NCI-H1417 (cell line): Measurements from ENCODE around the gene PTPN3.
"Not testable (repeated sequence)": the region's sequence is repeated elsewhere in the genome, so short reads cannot be mapped to it uniquely, and the experiment has no call there.

Experiments
- DNase-seq, 3 experiments: peaks; one replicate each; lab custom pipeline; 2025; lab: John Stamatoyannopoulos, UW

PTPN3 gene

DNA sequence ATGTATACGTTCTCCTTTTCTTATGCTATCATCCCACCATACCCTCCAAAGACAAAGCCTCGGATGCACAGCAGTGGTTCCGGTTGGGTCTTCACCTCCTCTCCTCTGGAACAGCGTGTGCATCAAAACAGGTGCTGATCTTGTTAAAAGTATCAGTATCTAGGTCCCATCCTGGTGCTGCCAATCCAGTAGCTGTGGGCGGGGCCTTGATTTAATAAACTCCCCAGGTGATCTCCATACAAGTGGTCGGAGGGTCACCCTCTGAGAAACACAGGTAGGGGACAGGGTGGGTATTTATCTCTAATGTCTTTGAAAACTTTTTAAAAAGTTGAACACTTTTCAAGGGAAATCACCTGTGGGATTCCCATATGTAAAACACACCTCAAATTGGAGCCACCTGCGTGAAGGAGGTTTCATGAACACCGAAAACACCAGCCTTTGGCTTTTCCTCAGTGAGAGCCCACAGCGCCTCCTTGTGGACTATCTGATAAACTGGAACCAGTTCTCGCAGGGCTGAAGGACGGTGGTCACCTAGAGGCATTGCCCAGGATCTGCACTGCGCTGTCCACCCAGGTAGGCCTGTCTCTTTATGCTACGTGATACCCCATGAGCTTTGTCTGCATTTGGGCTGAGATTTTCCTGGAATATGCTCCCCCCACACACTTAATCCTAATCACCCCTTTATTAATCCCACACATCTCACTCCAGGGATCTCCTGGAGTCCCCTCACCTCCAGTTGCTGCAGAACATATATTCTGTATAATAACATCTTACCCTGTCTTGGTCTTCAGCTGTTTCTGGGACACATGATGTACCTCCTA lies 96.7 kb downstream of the PTPN3 start:
- peak; percentile 53 to 78 (median 55) for DNase-seq

DNA sequence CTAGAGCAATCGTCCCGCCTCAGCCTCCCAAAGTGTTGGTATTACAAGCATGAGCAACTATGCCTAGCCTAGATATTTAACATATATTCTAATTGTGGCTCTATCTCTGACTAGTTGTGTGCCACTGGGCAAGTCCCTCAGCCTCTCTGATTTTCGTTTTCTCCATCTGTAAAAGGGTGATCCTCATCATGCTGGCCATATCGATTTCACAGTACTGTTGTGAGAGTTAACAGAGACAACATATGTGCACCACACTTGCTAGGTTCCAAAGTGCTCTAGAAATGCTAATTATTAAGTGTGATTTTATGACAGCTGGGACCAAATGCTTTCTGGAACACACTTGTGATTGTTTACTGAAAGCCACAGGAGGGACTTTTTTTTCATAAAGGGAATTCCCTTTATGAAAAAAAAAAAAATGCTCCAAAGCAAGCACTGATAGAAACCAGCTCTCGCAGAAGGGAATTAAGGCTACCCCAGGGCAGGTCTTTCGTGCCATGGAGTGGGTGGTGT lies 98.8 kb downstream of the PTPN3 start:
- peak in 2 of 3 experiments; percentile 16 to 74 for DNase-seq

DNA sequence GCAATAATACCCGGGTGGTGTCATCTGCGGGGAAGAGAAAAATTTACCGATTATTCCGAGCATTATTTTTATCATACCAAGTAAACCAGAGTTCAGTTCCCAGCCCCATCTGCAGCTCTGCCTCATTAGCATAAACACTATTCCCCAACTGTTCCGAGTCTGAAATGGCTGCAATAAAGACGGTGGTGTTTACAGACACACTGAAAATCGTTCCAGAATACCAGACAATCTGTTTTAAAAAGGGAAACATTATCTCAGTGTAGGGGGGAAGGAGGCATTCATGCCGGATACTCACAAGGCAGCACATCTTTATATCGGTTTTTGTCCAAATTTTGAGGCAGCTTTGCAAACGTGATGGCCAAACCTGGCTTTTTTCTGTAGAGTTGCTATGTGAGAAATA lies 106.9 kb downstream of the PTPN3 start:
- DNase-seq: no peak

DNA sequence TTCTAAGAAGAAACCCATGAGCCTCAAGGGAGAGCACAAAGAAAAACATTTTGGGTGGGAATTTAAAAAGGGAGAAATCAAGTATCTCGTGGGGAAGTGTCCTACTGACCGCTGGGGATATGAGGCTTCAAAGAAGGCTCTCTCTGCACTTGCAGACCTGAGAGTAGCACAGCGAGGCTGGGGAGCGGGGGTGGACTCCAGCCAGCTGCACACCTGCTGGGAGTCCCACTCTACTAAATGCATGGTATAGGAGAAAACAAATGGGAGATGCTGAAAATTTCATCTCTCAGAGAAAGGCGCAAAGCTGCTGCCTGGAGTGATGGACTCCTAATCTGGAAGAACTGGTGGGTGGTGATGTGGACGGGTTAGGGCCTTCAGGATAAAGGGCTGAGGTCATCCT lies 110.3 kb downstream of the PTPN3 start:
- DNase-seq: no peak

DNA sequence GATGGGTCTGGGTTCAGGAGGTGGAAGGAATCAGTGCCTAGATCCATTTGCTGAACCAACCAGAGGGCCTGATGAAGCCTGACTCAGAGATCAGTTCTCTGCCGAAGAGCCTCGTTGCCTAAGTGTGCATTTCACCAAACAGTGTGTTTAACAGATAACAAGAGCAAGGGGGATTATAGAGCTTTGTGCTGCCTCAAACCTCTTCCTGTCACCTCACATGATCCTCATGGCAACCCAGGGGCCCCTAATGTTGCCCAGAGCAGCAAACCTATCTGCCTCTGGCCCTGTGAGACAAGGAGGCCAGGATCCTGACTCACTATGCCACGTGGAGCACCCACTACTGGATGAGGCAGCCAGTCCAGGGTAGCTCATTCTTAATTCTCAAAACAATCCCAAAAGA lies 110.9 kb downstream of the PTPN3 start:
- no peak for DNase-seq

DNA sequence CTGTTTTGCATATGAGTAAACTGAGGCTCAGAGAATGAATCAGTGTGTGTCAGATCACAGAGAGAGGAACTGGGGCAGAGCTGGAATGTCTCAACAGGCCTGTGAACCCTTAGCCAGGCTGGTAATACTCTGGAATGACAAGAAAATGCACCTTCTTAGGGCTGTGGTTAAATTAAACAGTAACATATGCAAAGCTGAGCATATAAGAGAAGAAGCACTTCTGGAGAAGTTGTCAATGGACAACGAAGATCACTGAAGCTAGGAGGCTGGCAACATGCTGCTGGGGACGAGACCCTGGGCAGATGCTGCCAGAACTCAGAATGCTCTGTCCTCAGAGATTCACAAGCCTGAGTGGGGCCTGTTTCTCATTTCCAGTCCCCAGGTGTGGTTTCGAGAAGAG lies 112.6 kb downstream of the PTPN3 start:
- no peak for DNase-seq

DNA sequence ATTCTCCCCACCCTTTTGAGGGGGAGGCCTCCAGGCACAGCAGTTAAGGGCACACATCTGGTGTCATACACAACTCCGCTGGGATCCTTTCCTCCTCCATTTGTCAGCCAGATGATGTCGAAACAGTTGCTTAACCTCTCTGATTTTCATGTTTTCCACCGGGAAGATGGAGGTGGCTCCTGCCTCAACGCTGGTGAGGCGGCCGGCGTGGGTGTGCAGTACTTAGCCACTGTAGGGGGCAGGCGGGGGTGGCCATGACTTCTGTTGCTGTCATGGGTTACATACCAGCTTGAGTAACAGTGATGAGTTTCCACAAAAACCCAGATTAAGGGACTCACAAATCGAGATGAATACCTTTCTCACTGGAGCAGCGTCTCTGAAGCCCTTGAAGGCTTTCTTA lies 114.2 kb downstream of the PTPN3 start:
- no peak for DNase-seq

DNA sequence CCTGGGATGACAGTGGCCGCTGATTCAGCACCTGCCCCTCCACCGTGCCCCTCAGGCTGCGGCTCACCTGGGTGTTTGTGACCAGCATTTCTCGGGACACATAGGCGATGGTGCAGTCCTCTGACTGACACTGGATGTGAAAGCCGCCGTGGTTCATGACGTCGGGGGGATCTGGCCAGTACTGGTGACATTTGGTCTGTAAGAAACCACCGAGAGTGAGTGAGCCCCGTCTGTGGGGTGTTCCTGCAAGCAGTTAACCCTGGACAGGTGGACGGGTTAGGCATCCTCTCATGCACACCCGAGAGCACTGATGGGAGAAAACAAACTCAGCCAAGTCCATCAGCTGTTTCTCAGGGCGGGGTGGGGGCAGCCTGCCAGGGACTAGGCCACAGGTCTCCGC lies 114.8 kb downstream of the PTPN3 start:
- DNase-seq: no peak

DNA sequence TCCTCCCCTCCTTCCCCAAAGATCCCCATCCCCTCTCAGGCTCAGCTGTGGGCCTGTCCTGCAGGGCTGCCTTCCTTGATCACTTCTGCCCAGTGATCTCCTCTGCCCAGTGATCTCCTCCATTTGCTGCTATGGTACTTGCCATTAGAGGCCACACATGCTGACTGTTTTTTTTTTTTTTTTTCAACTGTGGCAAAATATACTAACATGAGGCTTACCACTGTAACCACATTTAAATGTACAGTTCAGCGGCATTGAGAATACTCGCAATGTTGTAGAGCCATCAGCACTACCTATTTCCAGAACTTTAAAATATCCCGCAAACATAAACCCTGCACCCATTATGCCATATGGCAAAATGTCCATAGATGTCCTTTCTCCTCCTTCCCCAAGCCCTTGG lies 115.5 kb downstream of the PTPN3 start:
- no peak for DNase-seq

DNA sequence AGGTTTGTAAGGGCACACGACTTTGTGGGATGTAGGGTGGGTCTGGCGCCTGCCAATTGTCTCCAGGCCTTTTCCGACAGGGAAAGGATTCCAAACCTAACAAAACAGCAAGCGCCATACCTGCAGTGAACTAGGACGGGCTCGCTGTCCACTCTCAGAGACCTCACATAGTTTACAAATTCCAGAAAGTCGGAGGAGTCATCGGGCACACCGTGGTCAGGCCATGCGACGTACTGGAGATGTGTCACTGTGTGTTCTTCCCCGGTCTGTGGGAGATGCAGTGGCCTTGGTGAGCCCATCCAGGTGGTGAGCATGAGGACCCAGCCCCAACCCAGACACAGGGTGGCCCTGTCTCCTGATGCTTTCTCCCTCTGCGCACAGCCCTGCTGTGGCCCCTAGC lies 115.9 kb downstream of the PTPN3 start:
- no peak for DNase-seq

DNA sequence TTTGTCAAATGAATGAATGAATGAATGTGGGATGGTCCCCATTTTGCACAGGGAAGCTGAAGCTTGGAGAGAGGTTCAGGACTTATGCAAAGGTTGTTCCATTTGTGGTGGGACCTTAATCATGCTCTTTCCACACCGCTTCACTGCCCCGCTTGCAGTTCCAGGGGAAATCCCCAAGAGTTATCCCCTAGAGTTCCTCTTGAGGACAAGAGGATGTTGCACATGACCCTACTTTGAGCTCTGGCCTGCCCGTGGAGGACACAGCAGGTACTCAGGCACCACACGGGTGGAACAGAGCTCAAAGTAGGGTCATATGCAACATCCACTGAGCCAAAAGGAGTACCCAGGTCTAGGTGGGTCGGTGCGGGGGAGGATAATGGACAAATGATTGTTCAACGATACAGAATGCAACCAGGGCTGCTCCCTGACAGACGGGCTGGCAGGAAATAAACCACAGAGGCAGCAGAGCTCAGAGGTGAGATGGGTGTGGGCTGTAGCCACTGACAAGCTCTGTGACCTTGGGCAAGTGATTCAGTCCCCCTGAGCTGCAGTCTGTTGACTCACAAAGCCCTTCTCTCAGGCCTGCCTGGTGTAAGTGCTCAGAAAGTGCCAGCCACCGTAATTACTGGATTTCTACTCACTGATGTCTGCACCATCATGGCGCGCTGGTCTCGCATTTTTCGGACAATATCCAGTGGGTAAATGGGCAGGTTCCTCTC lies 116.9 kb downstream of the PTPN3 start:
- no peak for DNase-seq

DNA sequence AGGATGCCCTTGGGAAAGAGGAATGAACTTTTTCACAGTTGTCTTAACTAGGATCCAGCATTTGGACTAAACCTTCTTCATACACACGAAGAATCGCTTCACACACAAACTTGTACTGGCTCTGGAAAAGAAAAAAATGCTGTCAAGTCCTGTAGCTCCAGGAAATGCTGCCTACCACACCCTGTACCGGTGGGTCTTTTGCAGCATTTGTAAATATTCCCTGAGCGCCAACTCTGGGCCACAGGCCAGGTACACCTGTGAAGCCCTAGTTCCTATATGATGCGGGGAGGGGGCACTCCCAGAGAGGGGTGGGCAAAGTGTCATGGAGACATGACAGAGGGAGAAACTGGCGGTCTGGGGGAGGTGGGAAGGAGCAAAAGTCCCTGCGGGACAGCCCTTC lies 118.6 kb downstream of the PTPN3 start:
- no peak for DNase-seq

DNA sequence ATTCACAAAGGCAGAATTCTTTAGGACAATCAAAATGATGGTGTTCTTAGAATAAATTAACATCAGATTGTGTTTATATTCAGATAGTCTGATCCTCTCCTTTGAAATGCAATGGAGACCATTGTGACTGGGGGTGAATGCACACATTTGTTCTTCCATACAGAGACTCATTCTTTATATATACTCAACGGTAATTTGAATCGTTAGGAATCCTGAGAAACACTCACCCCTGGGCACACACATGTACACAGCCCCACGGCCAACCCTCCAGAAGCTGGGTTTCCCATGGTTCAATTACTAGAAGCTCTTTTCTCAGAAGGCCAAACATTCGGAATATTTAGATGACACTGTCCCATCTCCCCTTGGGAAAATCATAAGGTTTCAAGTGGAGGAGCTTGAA lies 119.8 kb downstream of the PTPN3 start:
- no peak for DNase-seq

DNA sequence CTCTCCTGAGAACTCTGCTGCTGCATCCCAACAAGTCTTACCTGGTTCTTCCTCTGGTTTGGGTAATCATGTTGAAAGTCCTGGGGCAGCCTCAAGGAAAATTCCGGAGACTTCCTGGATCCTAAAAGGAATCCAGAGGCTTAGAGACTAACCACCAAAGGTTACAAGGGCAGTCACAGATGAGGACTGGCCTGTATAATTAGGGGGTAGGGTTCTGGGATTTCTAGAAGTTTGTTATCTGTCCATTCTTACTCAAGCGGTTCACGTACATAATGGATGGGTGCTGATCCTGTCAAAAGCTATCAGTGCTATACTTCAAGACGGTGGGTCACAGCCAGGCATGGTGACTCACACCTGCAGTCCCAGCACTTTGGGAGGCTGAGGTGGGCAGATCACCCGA lies 125.9 kb downstream of the PTPN3 start:
- no peak for DNase-seq

DNA sequence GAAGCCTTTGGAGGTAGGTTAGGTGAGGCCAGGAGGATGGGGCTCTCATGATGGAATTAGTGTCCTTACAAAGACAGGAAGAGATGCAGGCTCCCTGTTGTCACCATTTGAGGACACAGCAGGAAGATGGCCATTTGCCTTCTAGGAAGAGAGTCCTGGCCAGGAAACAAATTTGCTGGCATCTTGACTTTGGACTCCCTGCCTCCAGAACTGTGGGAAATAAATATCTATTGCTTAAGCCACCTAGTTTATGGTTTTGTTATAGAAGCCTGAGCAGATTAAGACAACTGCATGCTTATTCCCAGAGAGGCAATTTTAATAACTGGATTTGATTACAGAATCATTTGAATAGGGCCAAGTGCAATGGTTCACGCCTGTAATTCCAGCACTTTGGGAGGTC lies 126.7 kb downstream of the PTPN3 start:
- DNase-seq: no peak

DNA sequence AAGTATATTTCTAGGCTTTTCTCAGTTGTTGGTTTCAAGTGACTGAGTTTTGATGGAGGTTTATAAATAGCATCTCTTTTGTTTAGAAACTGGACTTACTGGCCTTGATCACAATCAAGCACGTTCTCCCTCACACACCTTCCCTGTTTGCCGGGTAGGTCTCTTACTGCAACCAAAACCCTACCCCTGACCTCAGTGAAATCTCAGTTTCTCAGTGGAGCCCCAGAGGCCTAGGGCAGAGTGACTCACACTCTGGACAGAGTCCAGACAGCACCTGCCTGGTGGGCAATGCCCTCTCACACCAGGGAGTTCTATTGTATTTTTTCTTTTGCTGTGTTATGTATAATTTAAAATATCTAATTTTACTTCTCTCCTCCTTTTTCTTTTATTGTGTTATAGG lies 128.8 kb downstream of the PTPN3 start:
- no peak for DNase-seq

DNA sequence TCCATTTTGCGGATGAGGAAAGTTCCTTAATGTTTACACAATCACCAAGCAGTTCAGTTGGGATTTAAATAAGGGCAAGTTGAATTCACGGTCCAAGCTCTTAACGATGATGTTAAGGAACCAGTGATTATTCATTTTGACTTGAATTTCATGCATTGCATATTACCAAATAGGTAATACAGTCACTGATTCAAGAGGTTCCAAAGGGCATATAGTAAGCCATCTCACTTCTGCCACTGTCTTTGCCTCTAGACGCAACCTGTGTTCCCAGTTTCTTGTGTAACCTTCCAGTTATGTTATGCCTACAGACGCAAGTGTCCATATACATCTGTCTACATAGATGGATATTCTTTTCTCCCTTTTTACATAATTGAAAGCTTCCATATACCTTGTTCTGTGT lies 137.3 kb downstream of the PTPN3 start:
- DNase-seq: no peak

DNA sequence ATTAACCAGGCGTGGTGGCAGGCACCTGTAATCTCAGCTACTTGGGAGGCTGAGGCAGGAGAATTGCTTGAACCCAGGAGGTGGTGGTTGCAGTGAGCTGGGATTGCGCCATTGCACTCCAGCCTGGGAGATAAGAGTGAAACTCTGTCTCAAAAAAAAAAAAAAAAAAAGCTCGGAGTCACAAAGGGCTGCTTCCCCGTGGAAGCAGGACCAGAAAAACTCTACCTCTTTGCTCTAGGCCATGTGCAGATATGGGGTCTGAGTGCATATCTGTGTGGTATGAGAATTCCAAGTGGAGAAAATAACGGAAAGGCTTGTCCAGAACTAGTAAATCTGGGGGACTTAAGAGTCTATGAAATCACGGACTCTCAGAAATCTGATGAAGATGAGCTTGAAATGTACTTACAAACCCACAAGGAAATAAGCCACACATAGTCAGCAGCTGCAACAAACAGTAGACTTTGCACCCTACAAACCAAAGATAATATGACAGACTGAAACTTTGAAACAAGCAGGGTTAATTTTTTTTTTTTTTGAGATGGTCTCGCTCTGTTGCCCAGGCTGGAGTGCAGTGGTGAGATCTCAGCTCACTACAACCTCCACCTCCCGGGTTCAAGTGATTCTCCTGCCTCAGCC lies 139.0 kb downstream of the PTPN3 start:
- not testable (repeated sequence) for DNase-seq

DNA sequence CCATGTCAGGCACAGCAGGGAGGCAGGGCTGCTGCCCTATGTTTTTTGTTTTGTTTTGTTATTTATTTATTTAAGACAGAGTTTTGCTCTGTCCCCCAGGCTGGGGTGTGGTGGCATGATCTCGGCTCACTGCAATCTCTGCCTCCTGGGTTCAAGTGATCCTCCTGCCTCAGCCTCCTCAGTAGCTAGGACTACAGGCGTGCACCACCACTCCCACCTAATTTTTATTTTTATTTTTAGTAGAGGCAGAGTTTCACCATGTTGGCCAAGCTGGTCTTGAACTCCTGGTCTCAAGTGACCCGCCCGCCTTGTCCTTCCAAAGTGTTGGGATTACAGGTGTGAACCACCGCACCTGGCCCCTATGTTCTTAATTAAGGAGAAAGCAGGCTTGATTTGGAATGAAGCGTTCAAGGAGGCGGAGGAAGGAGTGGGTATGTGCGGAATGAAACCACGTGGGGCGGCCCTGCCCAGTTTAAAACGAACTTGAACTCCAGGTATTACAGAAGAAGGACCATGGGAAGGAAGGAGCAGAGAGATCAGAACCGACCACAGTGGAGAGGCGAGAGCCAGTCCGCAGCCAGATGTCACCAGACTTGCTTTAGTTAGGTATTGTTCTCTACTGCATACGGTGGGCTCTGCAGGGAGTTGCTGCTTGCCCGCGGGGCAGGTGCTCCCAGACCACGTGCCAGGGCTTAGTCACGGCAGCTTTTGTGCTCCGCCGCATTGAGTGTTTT lies 142.4 kb downstream of the PTPN3 start:
- DNase-seq: peak in 2 of 3 experiments; percentile 77 to 88

DNA sequence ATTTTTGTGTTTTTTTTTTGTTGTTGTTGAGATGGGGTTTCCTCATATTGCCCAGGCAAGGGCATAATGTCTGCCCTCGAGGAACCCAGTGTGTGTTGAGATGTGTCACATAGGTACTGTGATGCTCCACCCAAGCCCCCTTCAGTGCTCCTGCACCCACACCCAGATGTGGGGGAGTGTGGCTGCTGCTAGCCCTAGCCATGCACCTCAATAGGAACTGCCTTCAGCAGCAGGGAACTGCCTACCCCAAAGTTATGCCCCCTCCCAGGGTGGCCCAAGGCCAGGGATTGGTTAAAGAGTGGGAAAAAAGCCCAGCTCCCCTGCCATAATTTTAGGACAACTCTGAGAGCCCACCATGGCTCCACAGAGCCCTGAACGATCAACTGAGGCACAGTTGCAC lies 143.9 kb downstream of the PTPN3 start:
- no peak for DNase-seq

DNA sequence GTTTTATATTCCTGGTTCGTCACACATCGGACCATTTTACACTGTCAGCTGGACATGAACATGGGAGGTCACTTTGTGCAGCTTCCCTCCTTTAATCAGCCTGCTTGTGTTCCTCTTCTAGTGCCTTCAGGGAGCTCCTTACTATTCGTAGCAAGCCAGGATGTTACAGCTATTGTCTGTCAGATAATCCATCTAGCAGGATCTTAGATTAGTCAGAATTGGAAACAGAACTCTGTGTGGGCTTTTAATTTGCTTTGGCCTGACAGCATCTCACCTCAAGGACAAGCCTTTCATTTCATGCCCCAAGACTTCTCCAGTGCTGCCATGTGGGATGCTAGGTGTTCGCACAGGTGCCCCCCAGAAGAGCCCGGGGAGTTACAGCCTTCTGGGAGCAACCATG lies 147.1 kb downstream of the PTPN3 start:
- peak in 1 of 3 experiments; percentile 32 for DNase-seq

DNA sequence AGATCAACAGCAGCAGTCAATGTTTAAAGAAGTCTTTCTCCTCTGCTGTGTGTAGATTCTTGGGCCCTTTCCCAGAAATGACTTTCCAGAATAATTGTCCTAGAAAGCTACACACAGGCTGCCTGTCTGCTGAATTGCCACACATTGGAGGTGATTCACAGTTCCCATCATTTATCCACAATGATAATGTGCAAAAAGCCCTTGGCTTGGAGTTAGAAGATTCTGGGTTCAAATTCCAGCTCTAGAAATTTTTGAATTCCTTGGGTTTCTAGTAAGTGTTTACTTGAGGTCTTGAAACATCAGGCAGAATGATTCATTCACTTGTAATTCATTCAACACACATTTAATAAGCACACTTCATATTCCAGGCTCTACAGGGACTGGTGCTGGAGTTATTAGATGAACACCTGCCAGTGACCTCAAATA lies 148.7 kb downstream of the PTPN3 start:
- DNase-seq: peak in 2 of 3 experiments; percentile 76 to 95
